PC-9 (cell line): Measurements from ENCODE around the gene PNPLA7.

Experiments used
- EZH2 ChIP-seq: fragments of 200-600 bp; sonication (generic); IDR thresholded peaks from 2 replicates; pipeline ENCODE4 v1.8.0; 2017; ENCODE audit warnings: antibody characterized with exemption, low read depth
- TF ChIP-seq, protein P1 (sequence below): fragments of 200-600 bp; sonication (generic); conservative IDR thresholded peaks from 2 replicates; pipeline ENCODE4 v1.6.1; 2017; ENCODE audit warnings: mixed run types, antibody characterized with exemption, mild to moderate bottlenecking, moderate library complexity

DNA sequence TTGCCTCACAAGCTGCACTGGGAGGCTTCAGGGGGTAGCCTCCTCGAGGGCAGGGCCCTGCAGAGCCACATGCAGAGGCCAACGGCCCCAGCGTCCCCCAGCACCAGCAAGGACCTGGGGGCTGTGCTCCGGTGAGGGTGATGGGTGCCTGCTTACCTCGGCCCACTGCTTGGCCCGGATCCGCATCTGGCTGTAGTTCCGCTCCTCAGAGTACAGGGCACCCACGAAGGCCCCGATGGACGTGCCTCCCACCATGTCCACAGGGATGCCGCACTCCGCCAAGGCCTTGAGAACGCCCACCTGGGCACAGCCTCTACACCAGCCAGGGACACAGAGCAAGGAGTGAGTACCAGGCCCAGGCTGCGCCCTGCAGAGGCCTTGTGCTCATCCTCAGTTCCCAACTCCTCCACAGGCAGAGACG lies 83.0 kb downstream of the PNPLA7 start:
- TF ChIP-seq, protein P1, sequence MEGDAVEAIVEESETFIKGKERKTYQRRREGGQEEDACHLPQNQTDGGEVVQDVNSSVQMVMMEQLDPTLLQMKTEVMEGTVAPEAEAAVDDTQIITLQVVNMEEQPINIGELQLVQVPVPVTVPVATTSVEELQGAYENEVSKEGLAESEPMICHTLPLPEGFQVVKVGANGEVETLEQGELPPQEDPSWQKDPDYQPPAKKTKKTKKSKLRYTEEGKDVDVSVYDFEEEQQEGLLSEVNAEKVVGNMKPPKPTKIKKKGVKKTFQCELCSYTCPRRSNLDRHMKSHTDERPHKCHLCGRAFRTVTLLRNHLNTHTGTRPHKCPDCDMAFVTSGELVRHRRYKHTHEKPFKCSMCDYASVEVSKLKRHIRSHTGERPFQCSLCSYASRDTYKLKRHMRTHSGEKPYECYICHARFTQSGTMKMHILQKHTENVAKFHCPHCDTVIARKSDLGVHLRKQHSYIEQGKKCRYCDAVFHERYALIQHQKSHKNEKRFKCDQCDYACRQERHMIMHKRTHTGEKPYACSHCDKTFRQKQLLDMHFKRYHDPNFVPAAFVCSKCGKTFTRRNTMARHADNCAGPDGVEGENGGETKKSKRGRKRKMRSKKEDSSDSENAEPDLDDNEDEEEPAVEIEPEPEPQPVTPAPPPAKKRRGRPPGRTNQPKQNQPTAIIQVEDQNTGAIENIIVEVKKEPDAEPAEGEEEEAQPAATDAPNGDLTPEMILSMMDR: no peak
- TF ChIP-seq EZH2: no peak
